SK-N-MC (cell line): Measurements from ENCODE around the gene IQCF5.

ENCODE experiments used
- DNase-seq: peaks from one replicate; pipeline ENCODE4 v3.0.0-alpha.2; 2011; ENCODE audit warnings: low read depth, low spot score
- H3K27ac ChIP-seq: fragments of 200-600 bp; sonication (generic); 2 replicates; pipeline ENCODE4 v1.5.1; 2016; ENCODE audit warnings: mixed run types
- H3K36me3 ChIP-seq: fragments of 200-600 bp; sonication (generic); 2 replicates; pipeline ENCODE4 v1.6.1; 2017; ENCODE audit warnings: antibody characterized with exemption, low read length, mixed read lengths; ENCODE audit not compliant: insufficient read depth
- H3K4me3 ChIP-seq: fragments of 200-600 bp; sonication (generic); 2 replicates; pipeline ENCODE4 v1.5.1; 2016
- H3K9ac ChIP-seq: fragments of 200-600 bp; sonication (generic); 2 replicates; pipeline ENCODE4 v1.8.0; 2017; ENCODE audit warnings: mixed run types, mixed read lengths; ENCODE audit not compliant: insufficient read length
- H3K9me3 ChIP-seq: fragments of 200-600 bp; sonication (generic); 2 replicates; pipeline ENCODE4 v1.6.1; 2017; ENCODE audit warnings: low read depth, mild to moderate bottlenecking, antibody characterized with exemption, low read length, moderate library complexity, mixed read lengths
- EZH2 ChIP-seq: fragments of 200-600 bp; sonication (generic); IDR thresholded peaks from one replicate; pipeline ENCODE4 v1.6.1; 2017; ENCODE audit warnings: antibody characterized with exemption
- FOXP2 ChIP-seq: optimal IDR thresholded peaks from 2 replicates; pipeline ENCODE3; 2011; ENCODE audit warnings: mild to moderate bottlenecking, moderate library complexity; ENCODE audit not compliant: insufficient read depth; ENCODE audit errors: extremely low read length, control extremely low read depth
- POLR2AphosphoS5 ChIP-seq: IDR thresholded peaks from 2 replicates; pipeline ENCODE4 v1.6.1; 2012; ENCODE audit warnings: mild to moderate bottlenecking, low read depth, low read length, borderline replicate concordance

IQCF5 gene

DNA sequence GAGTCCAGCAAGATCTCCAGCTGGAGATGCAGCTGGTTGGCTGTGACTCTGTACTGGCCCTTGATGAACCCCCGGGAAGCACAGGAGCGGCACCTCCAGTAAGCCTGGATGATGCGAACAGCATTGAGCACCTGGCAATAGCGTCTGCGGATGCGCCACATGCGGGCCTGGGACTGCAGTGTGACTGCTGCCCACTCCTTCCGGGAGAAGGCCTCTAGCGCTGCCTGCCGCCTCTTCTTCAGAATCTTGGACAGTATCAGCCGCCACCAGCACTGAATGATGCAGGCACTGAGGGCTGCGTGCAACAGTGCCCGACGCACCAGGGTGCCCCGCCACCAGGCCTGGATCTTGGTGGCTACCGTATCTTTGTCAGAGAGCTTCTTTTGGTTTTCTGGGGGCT lies 19.5 kb upstream of the IQCF5 start:
- H3K36me3 ChIP-seq = no peaks in the 10 kb centered on the region
- no peak overlapping the region for H3K4me3 ChIP-seq
- DNase-seq = no peak
- H3K9ac ChIP-seq = no peak overlapping the region
- no peak overlapping the region for H3K27ac ChIP-seq
- no peaks in the 10 kb centered on the region for H3K9me3 ChIP-seq
- no peak for TF ChIP-seq EZH2
- no peak for TF ChIP-seq FOXP2
- TF ChIP-seq POLR2AphosphoS5 = no peak

DNA sequence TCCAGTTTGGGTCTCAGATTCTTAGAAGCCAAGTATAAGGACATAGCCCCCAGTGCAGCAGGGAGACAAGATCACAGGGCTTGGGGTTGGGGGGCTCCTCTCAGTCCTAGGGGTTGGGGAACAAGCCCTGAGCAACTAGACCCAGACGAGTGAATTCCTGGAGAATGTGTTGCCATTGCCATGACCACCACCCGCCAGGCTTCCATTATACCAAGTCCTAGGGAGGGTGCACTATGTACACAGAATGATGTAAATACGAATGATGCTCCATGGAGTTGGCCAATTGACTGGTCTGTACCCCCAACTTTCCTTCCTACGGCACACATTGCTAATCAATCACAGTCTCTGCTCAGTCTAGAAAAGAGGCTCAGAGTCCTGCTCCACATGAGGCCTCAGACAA lies 19.0 kb upstream of the IQCF5 start:
- DNase-seq = no peak
- Histone ChIP-seq H3K9me3 (no peaks in the 10 kb centered on the region), H3K36me3 (no peaks in the 10 kb centered on the region), H3K27ac (no peak overlapping the region), H3K9ac (no peak overlapping the region), H3K4me3 (no peak overlapping the region)
- TF ChIP-seq POLR2AphosphoS5 = no peak
- no peak for TF ChIP-seq EZH2
- no peak for TF ChIP-seq FOXP2

DNA sequence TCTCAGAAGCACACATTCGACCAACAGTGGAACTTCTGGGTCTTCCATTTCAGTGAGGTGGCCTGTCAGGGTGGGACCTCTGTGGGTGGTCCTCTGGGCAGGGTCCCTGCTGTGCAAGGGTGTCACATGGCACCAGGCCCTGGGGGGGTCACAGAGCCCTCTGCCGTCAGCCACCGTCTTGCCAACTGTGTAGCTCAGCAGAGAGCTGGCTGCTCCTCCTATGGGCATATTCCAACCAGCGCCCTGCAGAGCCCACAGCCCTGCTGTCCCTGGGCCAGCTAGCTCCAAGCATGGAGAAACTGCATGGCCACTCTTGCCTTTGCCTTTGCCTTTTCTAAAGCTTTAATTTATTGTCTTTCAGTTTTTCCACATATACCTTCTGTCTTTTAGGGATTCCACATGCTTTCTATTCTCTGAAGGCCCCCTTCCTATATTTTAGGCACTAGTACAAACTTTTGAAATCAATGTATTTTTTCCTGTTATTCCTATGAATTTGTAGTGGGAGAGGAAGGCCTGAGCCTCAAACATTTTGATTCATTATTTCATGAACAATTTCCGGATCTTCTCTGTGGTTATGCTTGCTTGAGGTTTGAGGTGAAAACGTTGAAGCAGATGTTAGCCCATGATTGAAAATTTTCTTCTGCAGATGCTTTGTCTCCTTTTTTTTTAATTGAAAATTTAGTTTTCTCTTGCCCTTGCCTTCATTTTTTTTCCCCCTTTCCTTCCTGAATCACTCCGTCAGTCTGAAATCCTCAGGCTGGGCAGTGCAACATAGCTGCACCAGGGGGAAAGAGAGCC lies 16.0 kb upstream of the IQCF5 start:
- TF ChIP-seq EZH2 (no peak), POLR2AphosphoS5 (no peak), FOXP2 (no peak)
- DNase-seq = no peak
- Histone ChIP-seq H3K4me3 (no peak overlapping the region), H3K9me3 (no peaks in the 10 kb centered on the region), H3K36me3 (no peaks in the 10 kb centered on the region), H3K9ac (no peak overlapping the region), H3K27ac (no peak overlapping the region)

DNA sequence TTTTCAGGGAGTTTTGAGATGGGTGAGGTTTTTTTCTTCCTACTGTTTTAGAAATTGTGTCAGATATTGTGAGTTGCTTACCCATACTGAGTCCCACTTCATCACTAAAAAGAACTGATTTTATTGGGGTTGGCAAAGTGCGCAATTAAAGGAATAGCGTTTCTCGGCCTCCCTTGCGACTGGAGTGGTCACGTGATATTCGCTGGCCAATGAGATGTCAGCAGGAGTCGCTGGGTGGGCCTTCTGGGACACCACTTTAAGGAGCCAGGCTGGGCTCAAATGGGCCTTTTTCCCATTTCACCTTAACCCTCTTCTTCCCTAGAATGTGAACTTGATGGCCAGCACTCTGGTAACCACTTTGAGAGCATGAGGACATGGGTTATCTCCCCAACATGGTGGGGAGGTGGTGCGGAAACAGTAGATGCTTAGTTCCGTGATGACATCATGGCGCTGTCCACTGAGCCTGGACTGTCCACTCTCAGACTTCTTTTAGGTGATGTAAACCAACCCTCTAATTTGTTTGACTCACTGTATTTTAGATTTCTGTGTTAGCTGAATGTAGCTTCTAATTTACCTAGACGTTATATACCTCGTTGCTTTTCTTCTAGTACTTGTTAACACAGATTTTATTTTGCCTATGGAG lies 13.2 kb upstream of the IQCF5 start:
- H3K4me3 ChIP-seq = no peak overlapping the region
- H3K36me3 ChIP-seq = no peaks in the 10 kb centered on the region
- no peaks in the 10 kb centered on the region for H3K9me3 ChIP-seq
- no peak for DNase-seq
- TF ChIP-seq POLR2AphosphoS5 (no peak), FOXP2 (no peak), EZH2 (no peak)
- H3K9ac ChIP-seq = no peak overlapping the region
- H3K27ac ChIP-seq = no peak overlapping the region

DNA sequence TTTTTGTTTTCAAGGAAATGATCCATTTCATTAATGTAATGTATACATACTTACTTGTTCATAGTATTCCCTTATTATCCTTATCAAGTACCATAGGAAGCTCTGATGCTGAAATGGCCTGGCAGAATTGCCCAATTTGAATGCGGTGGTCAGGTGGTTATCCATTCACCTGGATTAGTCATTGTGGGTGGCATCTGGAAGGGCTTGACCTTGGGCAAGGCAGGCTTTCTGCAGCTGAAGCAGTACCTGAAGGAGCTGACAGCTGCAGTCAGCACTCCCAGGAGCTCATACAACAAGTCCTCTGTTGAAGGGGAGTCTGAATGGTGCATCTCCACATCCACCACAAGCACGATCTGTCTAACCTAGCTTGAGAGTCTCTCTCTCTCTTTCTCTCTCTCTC lies 12.2 kb upstream of the IQCF5 start:
- TF ChIP-seq FOXP2 (no peak), EZH2 (no peak)
- Histone ChIP-seq H3K9ac (no peak overlapping the region), H3K4me3 (no peak overlapping the region), H3K9me3 (no peaks in the 10 kb centered on the region), H3K27ac (no peak overlapping the region), H3K36me3 (no peaks in the 10 kb centered on the region)
- DNase-seq = no peak

DNA sequence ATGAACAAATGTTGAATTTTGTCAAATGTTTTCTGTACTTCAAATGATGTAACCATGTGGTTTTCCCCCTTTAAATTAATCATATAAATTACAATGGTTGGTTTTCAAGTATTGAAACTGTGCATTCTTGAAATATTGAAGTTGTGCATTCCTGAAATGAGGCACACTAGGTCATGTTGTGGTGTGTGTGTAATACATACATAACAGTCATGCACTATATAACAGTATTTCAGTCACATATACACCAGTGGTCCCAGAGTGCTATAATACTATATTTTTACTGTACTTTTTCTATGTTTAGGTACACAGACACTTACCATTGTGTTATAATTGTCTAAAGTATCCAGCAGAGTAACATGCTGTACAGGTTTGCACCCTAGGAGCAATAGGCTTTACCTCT lies 11.0 kb upstream of the IQCF5 start:
- Histone ChIP-seq H3K9me3 (no peaks in the 10 kb centered on the region), H3K36me3 (no peaks in the 10 kb centered on the region), H3K4me3 (no peak overlapping the region), H3K9ac (no peak overlapping the region), H3K27ac (no peak overlapping the region)
- no peak for TF ChIP-seq FOXP2
- no peak for TF ChIP-seq EZH2
- no peak for TF ChIP-seq POLR2AphosphoS5
- no peak for DNase-seq

DNA sequence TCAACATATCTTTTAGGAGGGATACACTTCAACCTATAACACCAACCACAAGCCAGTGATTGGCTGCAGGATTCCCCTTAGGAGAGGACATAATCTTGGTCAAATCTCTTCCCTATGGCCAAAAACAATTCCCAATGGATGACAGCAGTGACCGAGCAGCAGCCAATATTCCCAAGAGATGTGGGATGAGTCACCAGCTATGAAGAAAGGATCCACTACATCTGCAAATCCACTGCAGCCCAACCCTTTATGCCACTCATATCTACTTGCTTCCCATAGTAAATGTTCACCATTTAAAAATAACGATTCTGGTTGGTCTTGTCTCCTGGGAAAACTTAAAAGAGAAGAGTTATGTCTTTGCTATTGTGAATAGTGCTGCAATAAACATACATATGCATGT lies 4.5 kb upstream of the IQCF5 start:
- H3K9me3 ChIP-seq = no peaks in the 10 kb centered on the region
- no peaks in the 10 kb centered on the region for H3K36me3 ChIP-seq
- no peak overlapping the region for H3K9ac ChIP-seq
- no peak overlapping the region for H3K27ac ChIP-seq
- DNase-seq = no peak
- TF ChIP-seq EZH2 = no peak
- TF ChIP-seq FOXP2 = no peak
- TF ChIP-seq POLR2AphosphoS5 = no peak
- no peak overlapping the region for H3K4me3 ChIP-seq

DNA sequence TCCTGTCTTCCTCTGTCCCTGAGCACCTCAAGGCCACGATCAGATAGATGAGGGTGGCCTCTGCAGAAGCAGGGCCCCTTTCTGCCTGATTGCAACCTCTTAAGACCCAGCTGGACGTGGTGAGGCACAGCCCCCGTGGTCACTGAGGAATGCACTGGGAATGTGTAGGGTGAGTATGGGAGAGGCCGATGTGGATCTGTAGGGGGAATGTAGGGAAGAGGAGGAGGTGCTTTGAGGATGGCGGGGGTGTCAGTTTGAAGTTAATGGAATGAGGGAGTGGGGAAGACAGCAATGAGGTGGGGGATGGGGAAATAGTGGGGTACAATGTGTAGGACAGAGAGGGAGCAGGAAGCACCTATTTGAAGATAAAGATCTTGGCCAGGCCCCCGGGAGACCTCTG lies 785 bp upstream of the IQCF5 start:
- no peak overlapping the region for H3K9ac ChIP-seq
- no peak overlapping the region for H3K4me3 ChIP-seq
- TF ChIP-seq FOXP2 (no peak), EZH2 (no peak), POLR2AphosphoS5 (no peak)
- no peak for DNase-seq
- H3K36me3 ChIP-seq = no peaks in the 10 kb centered on the region
- H3K27ac ChIP-seq = no peak overlapping the region
- H3K9me3 ChIP-seq = no peaks in the 10 kb centered on the region

DNA sequence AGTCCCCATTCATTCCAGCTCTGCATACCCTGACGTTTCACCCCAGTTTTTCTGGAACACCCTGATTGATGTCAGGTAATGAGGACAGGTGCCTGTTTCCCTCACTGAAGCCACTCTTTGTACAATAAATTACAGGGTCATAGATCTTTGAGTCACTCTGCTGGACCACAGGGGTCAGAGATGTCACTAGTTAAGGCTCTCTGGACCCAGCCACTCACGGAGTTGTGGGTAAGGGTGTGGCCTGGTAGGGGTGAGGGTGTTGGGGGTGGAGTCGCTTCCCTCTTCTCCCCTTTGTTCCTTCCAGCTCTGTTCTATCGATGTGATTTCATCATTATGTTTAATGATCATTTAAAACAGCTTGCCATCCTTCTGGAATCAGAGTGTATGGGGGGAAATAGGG lies 512 bp downstream of the IQCF5 start:
- TF ChIP-seq POLR2AphosphoS5 = no peak
- TF ChIP-seq EZH2 = no peak
- no peak for TF ChIP-seq FOXP2
- Histone ChIP-seq H3K4me3 (no peak overlapping the region), H3K27ac (no peak overlapping the region), H3K36me3 (no peaks in the 10 kb centered on the region), H3K9ac (no peak overlapping the region), H3K9me3 (no peaks in the 10 kb centered on the region)
- DNase-seq = no peak
